GM21360 (cell line): ENCODE measurements around the gene LRFN5.
"Not testable (repeated sequence)": the region's sequence is repeated elsewhere in the genome, so short reads cannot be mapped to it uniquely, and the experiment has no call there.

Source experiments
- ATAC-seq: cut with Tn5 transposase; IDR thresholded peaks from one replicate; pipeline ENCODE4 v1.9.1; 2021; ENCODE audit warnings: mild to moderate bottlenecking, moderate library complexity; ENCODE audit not compliant: unreplicated experiment

The LRFN5 gene

DNA sequence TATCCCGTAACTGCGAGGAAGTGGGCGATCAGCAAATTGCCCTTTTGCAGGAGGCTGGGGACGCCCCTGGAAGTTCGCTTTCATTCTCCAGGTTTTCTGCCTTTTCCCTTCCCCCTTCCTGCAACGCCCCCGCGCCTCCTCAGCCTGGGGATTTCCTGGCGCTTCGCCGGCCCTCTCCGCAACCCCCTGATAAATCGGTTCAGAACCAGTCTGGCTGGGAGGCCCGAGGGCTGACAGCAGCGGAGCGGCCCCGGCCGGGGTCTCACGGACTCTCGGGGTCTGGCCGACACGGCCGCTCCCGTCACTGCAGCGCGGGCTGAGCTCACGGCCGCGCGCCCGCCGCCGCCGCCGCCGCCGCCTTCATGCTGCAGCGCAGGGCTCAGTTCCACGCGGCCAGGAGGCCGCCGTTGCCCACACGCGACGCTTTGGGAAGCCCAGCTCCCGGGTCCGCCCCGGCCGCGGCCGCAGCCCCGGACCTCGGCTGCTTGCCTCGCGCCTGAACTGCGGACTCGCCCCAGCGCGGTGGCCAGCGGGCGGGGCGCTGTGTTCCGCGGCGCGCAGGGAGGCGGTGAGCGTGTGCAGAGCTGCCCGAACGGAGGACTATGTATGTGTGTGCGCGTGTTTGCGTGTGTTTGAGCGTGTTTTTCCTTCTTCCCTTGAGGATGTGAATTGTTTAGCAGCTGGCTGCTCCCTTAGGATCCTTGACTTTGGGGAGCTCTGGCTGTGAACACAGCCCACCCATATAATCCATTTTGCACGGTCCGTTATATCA, at the start of gene LRFN5:
TSS of gene LRFN5 (plus strand) at position 345 of the 772 bp plus-strand sequence.
- no peak for ATAC-seq

- no peak for ATAC-seq
Observed at GRCh38 chr14:41558490-41558889, 48.2 kb upstream of the LRFN5 start.

DNA sequence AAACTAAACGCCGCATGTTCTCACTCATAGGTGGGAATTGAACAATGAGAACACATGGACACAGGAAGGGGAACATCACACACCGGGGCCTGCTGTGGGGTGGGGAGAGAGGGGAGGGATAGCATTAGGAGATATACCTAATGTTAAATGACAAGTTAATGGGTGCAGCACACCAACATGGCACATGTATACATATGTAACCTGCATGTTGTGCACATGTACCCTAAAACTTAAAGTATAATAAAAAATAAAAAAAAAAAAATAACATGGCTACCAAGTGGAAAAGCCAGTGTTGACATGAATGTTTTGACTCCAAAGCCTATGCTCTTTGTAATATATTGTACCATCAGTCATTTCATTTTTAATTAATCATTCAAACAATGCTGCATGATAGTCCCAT, 39.8 kb upstream of the LRFN5 start:
- ATAC-seq: not testable (repeated sequence)

DNA sequence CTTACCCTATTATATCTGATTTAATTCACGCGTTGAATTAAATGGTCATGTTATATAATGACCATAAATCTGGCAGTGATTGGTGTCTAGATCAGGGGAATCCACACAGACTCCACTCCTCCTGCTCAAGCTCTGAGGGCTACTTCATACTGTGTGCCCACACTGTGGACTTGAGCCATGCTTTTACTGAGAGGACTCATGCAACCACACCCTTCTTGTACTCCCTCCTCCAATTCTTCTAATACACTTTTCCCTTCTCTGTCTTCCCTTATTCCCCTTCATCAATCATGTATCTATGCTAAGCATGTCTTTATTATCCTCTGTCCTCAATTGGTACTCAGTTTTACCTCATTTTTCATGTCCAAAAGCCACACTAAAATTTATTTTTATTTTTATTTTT, 37.7 kb upstream of the LRFN5 start:
- no peak for ATAC-seq

DNA sequence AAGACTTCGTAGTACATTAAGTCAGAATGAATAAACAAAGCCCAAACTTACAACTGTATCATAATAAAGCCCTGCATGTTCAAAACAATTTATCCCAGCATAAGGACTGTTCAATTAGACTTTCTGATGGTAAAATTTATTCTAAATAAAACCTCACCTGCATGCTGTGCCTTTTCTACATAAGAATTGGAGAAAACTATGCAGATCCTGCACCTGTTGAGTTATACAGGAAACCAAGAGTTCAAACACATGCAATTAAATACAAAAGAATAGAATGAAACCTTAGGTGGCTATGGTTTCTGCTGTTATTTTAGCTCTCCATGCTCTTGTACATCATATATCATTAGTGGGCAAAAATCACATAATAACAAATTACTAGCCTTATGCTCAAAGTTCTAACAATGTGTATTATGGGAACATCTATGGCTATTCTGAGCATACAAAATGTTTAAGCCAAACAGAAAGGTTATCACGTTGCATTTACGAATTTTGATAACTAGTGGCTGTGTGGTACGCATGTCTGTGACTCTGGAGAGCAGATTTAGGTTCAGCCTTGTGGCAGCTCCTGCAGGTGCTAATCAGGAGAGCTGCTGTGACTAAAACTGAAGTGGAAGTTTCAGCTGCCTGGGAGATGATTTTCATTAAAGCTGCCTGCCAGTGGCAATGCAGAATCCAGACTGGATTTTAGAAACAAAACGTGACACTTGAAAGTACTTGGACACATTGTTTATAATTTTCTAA, 36.1 kb upstream of the LRFN5 start:
- no peak for ATAC-seq

DNA sequence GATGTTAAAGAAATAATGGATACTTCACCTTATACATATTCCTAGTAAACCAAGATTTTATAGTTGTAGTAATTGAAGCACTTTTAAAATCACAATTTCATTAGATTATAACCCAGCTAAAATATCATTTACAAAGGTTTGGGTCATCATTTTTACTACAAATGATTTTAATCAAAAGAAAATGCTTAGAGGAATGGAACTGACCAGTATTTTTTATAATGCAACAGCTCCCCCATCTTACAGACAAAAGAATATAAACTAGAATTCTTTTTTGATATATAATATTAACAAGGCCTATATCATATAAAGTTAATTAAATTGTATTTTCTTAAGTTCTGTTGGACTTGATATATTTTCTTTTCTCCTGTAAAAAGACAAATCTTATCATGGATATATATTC, 20.4 kb upstream of the LRFN5 start:
- no peak for ATAC-seq

- ATAC-seq: no peak
Observed at GRCh38 chr14:41597647-41598046, 9.0 kb upstream of the LRFN5 start.

GRCh38 chr14:41599805-41600385, 6.8 kb upstream of the LRFN5 start:
- ATAC-seq: not testable (repeated sequence)

GRCh38 chr14:41604721-41605531, 1.8 kb upstream of the LRFN5 start:
- ATAC-seq: no peak

GRCh38 chr14:41605550-41606281, 960 bp upstream of the LRFN5 start:
- ATAC-seq: no peak

GRCh38 chr14:41606282-41606531, 469 bp upstream of the LRFN5 start:
- ATAC-seq: no peak

DNA sequence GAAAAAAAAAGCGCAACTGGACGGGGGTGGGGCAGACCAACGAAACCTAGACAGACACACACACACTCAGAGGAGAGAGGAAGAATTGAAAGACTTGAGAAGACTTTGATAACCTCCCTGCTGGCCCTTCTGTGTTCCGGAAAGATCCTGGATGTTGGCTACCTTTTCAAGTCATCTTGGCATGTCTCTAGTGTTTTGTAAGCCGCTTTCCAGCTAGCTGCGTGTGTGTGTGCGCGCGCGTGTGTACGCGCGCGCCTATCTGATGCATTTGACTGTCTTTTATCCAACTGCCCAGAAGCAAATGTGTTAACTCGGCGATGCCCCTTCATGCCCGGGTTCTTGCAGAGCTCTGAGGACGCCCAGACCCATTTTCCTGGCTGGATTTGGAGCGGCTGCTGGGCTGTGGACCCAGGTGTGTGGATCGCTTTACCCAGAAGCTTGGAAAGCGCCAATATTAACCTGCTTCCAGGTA, 664 bp downstream of the LRFN5 start:
- no peak for ATAC-seq

DNA sequence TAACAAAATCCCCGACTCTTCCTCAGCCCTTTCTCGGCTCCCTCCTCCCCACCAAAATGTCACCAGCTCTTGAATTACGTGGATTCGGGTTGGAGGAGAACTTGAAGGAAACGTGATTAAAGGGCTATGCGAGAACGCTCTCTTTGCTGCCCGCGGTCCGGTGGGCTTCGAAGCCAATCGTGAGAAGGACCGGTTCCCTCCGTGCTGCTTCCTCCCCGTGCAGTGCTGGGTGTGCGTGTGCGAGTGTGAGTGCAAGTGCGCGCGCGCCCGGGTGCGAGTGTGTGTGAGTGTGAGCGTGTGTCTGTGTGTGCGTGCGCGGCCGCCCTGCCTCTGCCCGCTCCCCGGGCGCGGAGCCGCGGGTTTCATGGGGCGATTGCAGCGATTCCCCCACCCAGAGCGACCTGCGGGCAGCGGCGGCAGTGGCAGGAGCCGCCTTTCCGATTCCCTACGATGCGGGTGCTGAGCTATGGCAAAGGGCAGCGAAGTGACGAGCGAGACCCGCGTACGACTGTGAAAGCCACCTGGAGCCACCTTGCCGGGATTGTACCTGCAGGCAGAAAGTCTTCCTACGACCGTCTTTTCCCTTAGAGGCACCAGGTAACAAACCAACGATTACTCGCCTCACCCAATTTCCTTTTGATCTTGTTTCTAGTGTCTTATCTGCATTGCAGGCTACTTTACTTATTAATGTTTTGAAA, 1.4 kb downstream of the LRFN5 start:
- ATAC-seq: no peak

- ATAC-seq: no peak
Observed at GRCh38 chr14:41608681-41609390, 2.2 kb downstream of the LRFN5 start.

DNA sequence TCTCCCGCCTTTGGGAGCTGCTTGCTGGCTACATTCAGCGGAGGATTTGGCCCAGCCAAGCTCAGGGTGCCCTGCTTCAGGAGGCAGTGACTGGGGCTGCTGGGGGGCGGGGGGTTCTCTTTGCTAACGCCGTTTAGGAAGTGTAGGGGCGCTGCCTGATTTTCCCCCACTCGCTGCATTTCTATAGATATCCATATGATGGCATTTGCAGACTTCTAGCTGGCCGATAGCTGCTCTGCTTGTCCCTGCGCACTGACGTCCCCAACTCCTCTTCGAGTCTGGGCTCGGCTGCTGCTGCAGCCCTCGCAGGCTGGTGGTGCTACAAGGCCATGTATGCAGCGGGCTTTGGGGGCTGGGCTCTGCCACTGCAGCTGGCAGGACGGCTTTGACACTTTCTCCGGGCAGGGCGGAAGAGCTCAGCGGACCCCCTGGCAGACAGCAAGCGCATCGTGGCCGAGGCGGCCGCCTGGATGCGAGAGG, 3.1 kb downstream of the LRFN5 start:
- ATAC-seq: no peak

GRCh38 chr14:41615011-41615595, 8.4 kb downstream of the LRFN5 start:
- ATAC-seq: no peak

DNA sequence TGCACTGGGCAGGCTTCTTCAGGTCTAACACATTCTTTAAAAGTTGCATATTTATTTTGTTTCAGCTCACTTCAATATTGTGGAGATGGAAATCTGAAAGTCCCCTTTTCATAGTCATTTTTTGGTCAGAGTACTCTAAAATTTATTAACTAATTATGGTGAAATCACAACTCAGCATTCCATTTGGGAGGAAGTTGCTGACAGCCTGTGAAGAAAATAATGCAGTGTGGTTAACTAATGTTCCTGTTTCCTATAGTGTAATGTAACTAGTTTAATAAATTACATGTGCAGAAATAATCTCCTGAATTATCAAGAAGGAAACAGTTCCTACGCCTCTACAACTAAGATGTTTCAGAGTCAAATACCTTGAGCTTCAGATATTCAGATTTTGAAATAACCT, 17.1 kb downstream of the LRFN5 start:
- no peak for ATAC-seq

DNA sequence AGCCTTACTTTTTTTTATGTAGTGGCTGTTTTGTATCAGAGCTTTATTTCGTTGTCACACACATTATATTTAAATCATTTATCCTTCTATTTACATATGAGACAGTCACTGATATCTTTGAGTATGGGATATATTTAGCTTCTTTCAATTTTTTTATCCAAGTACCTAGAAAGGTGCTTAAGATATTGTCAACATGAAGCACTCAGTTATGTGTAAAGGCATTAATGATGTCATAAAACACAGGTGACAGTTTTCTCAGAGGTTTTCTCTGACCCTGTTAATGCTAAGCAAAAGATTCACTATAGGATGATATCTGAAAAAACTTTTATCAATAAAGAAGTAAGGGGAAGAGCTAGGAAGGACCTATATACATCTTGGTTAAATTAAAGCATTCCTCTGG, 23.2 kb downstream of the LRFN5 start:
- ATAC-seq: no peak

DNA sequence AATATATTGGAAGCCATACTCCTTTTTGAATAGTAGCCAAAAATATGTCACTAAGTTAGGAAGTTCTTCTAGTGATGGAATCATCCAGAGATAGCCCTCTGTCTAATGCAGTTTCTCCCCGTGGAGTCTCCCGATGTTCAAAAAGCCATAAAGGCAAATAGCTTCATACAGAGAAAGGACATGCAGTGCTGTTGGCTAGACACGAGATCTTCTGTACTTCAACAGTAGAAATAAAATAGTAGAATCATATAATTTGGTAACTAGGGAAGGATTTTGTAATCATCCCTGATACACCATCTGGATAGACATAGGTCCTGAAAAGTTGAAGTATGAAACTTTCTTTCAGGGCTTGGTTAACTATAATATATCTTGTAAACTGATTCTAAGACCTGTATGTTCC, 27.6 kb downstream of the LRFN5 start:
- no peak for ATAC-seq
